Neural progenitor cell (in vitro differentiated cells): ENCODE measurements around the gene EMP1.

Source experiments
- CTCF ChIP-seq: fragments of 200-600 bp; sonication (generic); IDR thresholded peaks from 2 replicates; pipeline ENCODE4 v1.5.1; 2017; ENCODE audit warnings: antibody characterized with exemption, mild to moderate bottlenecking
- EZH2 ChIP-seq: fragments of 200-600 bp; sonication (generic); IDR thresholded peaks from 2 replicates; pipeline ENCODE4 v1.6.1; 2017; ENCODE audit warnings: antibody characterized with exemption, mild to moderate bottlenecking, moderate library complexity

GRCh38 chr12:13199592-13199991 lies 3.1 kb downstream of the EMP1 start:
- TF ChIP-seq CTCF (no peak), EZH2 (no peak)
